ENCODE measurements around the gene IFFO2.

DNA sequence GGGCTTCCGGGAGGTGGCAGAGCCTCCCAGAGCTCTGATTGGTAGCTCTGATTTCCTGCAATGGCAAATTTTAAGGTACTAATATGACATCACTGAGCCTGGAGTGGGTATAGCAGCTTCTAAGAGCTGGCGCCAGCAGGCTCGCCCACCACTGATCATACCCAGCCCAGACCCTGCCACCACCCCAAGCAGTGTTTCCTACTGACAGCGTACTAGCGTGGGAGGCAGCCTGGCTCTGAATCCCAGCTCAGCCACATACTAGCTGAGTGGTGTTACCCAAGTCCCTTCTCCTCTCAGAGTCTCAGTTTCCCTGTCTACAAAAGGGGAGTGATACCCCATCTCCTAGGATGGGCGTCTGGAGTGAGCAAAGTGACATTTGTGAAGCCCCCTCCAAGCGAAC is 41.1 kb downstream of the IFFO2 start:
- TF ChIP-seq CREB1 (IDR thresholded peaks at IDR 0.05; ENCODE audit: low read depth) (no peak), FOXM1 (IDR thresholded peaks at IDR 0.05; ENCODE audit: borderline replicate concordance, low read depth) (no peak), TAF1 (IDR thresholded peaks at IDR 0.05; ENCODE audit: low read depth) (no peak), CEBPB (IDR thresholded peaks at IDR 0.05) (no peak), YY1 (IDR thresholded peaks at IDR 0.05; ENCODE audit: low read depth) (no peak)
- TF ChIP-seq, protein P1, sequence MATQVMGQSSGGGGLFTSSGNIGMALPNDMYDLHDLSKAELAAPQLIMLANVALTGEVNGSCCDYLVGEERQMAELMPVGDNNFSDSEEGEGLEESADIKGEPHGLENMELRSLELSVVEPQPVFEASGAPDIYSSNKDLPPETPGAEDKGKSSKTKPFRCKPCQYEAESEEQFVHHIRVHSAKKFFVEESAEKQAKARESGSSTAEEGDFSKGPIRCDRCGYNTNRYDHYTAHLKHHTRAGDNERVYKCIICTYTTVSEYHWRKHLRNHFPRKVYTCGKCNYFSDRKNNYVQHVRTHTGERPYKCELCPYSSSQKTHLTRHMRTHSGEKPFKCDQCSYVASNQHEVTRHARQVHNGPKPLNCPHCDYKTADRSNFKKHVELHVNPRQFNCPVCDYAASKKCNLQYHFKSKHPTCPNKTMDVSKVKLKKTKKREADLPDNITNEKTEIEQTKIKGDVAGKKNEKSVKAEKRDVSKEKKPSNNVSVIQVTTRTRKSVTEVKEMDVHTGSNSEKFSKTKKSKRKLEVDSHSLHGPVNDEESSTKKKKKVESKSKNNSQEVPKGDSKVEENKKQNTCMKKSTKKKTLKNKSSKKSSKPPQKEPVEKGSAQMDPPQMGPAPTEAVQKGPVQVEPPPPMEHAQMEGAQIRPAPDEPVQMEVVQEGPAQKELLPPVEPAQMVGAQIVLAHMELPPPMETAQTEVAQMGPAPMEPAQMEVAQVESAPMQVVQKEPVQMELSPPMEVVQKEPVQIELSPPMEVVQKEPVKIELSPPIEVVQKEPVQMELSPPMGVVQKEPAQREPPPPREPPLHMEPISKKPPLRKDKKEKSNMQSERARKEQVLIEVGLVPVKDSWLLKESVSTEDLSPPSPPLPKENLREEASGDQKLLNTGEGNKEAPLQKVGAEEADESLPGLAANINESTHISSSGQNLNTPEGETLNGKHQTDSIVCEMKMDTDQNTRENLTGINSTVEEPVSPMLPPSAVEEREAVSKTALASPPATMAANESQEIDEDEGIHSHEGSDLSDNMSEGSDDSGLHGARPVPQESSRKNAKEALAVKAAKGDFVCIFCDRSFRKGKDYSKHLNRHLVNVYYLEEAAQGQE (IDR thresholded peaks at IDR 0.05; ENCODE audit: low read depth) = no peak

Data from Ishikawa (cell line).